GM12874 (cell line): ENCODE data around the gene PF4V1.

ENCODE experiments used
- CTCF ChIP-seq: IDR thresholded peaks from 2 replicates; pipeline ENCODE4 v1.5.1; 2011; ENCODE audit warnings: low read depth, mild to moderate bottlenecking, control low read depth, low read length, moderate library complexity; ENCODE audit not compliant: insufficient read depth

PF4V1 gene, protein sequence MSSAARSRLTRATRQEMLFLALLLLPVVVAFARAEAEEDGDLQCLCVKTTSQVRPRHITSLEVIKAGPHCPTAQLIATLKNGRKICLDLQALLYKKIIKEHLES

GRCh38 chr4:73853246-73853704 lies at the start of gene PF4V1:
PF4V1 (plus strand) TSS chr4:73853296; CDS start chr4:73853363, 67 bp downstream.
- no peak for TF ChIP-seq CTCF

- no peak for TF ChIP-seq CTCF
These were observed 42.9 kb upstream of the PF4V1 start for GRCh38 chr4:73810191-73810590.

DNA sequence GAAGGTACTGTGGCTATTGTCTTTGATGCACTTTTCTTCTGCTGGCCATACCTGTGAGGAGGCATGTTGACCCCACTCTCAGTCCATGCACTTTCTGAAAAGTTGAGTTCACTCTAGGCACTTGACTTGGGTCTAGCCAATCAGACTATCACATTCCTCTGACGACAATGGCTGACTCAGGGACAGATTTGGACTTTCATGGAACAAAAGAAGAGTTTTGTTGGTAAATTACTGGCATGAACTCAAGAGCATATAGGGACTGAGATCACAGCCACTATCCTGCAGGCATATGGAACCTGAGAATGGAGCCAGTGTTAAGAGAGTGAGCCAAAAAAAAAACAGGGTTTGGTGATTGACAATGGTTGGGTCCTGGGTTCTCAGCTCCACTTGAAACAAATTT lies 41.3 kb upstream of the PF4V1 start:
- no peak for TF ChIP-seq CTCF

GRCh38 chr4:73814679-73815078 lies 38.4 kb upstream of the PF4V1 start:
- TF ChIP-seq CTCF: no peak

GRCh38 chr4:73815145-73815544 lies 38.0 kb upstream of the PF4V1 start:
- TF ChIP-seq CTCF: no peak

- no peak for TF ChIP-seq CTCF
These were observed 36.3 kb upstream of the PF4V1 start for GRCh38 chr4:73816814-73817213.

- TF ChIP-seq CTCF: no peak
These were observed 35.8 kb upstream of the PF4V1 start for GRCh38 chr4:73817341-73817740.
